Measurements from ENCODE around the gene PPP2R2D. TPM values are rescaled to one million over a fixed set of nuclear protein-coding genes. Genes with fewer than 3 reads are reported as not detected.

The PPP2R2D gene
- total RNA-seq, 2 experiments from 2014 or later, result 31.6 to 32.3 TPM

DNA sequence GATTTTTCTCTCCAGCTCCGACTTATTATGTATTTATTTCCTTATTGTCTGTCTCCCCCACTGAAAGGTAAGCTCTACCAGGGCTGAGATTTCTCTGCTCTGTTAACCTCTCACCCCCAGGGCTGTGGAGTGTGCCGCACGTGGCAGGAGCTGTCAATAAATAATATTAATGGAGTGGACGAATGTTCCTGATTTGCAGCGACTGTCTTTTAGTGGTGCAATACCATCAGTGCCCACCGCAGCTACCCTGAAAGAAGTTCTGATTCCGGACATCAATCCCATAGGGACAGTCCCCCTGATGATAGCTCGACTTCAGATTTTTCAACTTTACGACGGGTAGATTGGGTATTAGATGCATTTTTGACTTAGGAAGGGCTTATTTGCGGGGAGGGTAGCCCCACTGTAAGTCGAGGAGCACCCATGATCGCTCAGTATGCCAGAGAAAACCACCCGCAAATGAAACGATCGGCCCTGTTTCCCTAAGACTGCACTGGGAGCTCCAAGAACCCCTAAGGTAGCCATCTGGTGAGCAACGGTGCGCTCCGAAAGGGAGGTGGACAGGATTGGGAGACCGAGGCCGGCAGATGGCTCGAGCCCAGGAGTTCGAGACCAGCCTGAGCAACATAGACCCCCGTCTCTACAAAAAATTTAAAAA, 986 bp upstream of the PPP2R2D start:
- DNase-seq (peak; percentile 29), ATAC-seq (no peak)
- Mint-ChIP-seq H3K4me1 (ENCODE audit: low read depth) (peaks cover 51% of the 10 kb centered on the region), H3K9me3 (no peaks in the 10 kb centered on the region), H3K27me3 (peaks cover 6% of the 10 kb centered on the region), H3K27ac (peak overlapping the region; percentile 87), H3K4me3 (peak overlapping the region; percentile 82), H3K36me3 (ENCODE audit: low read depth) (peaks cover 10% of the 10 kb centered on the region)
- intact Hi-C loops (cut with micrococcal nuclease), result loop anchor here (5.0 kb wide), 1 partner anchor 82 kb away; the partner anchor contains the start of gene BNIP3
- TF ChIP-seq, protein P1, sequence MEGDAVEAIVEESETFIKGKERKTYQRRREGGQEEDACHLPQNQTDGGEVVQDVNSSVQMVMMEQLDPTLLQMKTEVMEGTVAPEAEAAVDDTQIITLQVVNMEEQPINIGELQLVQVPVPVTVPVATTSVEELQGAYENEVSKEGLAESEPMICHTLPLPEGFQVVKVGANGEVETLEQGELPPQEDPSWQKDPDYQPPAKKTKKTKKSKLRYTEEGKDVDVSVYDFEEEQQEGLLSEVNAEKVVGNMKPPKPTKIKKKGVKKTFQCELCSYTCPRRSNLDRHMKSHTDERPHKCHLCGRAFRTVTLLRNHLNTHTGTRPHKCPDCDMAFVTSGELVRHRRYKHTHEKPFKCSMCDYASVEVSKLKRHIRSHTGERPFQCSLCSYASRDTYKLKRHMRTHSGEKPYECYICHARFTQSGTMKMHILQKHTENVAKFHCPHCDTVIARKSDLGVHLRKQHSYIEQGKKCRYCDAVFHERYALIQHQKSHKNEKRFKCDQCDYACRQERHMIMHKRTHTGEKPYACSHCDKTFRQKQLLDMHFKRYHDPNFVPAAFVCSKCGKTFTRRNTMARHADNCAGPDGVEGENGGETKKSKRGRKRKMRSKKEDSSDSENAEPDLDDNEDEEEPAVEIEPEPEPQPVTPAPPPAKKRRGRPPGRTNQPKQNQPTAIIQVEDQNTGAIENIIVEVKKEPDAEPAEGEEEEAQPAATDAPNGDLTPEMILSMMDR (IDR thresholded peaks at IDR 0.05), result peak; percentile 11
- ChIA-PET POLR2A (interaction anchor here (1.3 to 2.3 kb wide), 3 partner anchors 9 to 45 kb away, joined by 5 to 8 read pairs (median 5); no protein-coding TSS in a partner anchor), CTCF (interaction anchor here (0.9 to 2.9 kb wide), 8 partner anchors 8 to 123 kb away, joined by 3 to 17 read pairs (median 4); no protein-coding TSS in a partner anchor)

DNA sequence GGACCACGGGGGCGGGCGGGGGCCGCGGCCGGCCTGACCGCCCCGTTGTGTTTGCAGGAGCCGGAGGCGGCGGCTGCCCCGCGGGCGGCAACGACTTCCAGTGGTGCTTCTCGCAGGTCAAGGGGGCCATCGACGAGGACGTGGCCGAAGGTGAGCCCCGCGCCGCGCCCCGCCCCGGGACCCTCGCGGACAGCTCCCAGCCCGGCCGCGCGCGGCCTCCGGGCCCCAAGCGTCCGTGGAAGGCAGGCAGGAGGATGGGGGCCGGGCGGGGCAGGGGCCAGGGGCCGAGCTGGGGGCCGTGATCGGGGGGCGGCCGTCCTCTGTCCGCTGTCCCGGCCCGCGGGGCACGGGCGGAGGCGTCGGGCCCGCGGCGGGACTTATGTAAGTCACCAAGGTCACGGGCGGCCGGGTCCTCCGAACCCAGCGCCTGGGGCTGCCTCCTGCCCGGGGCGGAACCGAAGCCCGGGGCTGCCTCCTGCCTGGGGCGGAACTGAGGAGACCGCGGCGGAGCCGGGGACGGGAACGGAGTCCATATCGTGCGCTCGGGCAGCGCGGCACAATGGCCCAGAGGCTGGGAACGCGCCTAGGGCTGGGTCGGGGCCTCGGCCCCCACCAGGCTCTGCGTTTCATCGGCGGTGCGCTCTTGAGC, 497 bp downstream of the PPP2R2D start:
- Mint-ChIP-seq H3K36me3 (ENCODE audit: low read depth) (peaks cover 20% of the 10 kb centered on the region), H3K9me3 (no peaks in the 10 kb centered on the region), H3K4me3 (peak overlapping the region; percentile 92), H3K27me3 (peaks cover 6% of the 10 kb centered on the region), H3K27ac (peak overlapping the region; percentile 90), H3K4me1 (ENCODE audit: low read depth) (peaks cover 61% of the 10 kb centered on the region)
- DNase-seq, result peak; percentile 58
- TF ChIP-seq, protein P1 (IDR thresholded peaks at IDR 0.05), result no peak
- ChIA-PET CTCF (interaction anchor here (0.9 to 1.9 kb wide), 3 partner anchors 10 to 42 kb away, joined by 3 to 17 read pairs (median 6); no protein-coding TSS in a partner anchor), POLR2A (interaction anchor here (1.3 to 2.3 kb wide), 3 partner anchors 8 to 43 kb away, joined by 5 to 8 read pairs (median 5); no protein-coding TSS in a partner anchor)
- intact Hi-C loops (cut with micrococcal nuclease), result loop anchor here (5.0 kb wide), 1 partner anchor 81 kb away; the partner anchor contains the start of gene BNIP3
- ATAC-seq, result peak; percentile 3

DNA sequence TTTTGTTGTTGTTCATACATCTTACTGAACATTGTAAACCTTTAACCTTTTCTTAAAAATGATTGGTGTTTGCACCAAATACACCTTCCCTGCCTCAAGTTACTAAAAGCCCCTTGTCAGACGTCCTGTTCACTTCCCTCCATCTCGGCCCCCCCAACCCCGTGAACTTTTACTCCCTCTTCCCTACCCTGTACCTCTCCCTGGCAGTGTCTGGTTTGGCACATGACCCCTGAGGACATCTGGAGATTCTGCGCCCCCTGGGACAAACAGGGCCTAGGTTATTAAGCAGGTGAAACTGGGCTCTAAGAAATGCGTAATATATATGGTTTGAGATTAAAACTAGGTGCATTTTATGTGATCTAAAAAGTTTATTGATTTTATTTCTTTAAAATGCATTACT, 1.4 kb downstream of the PPP2R2D start:
- Mint-ChIP-seq H3K9me3 (no peaks in the 10 kb centered on the region), H3K27me3 (peaks cover 6% of the 10 kb centered on the region), H3K4me1 (ENCODE audit: low read depth) (peaks cover 59% of the 10 kb centered on the region), H3K36me3 (ENCODE audit: low read depth) (peaks cover 25% of the 10 kb centered on the region), H3K27ac (peak overlapping the region; percentile 90), H3K4me3 (peak overlapping the region; percentile 92)
- ChIA-PET POLR2A (interaction anchor here (1.6 kb wide), 1 partner anchor 27 kb away, joined by 5 read pairs; no protein-coding TSS in a partner anchor), CTCF (interaction anchor here (1.8 to 2.6 kb wide), 2 partner anchors 9 to 41 kb away, joined by 4 to 8 read pairs; no protein-coding TSS in a partner anchor)
- DNase-seq, result no peak
- ATAC-seq, result no peak
- intact Hi-C loops (cut with micrococcal nuclease), result loop anchor here (5.0 kb wide), 1 partner anchor 80 kb away; the partner anchor contains the start of gene BNIP3
- TF ChIP-seq, protein P1 (IDR thresholded peaks at IDR 0.05), result no peak

DNA sequence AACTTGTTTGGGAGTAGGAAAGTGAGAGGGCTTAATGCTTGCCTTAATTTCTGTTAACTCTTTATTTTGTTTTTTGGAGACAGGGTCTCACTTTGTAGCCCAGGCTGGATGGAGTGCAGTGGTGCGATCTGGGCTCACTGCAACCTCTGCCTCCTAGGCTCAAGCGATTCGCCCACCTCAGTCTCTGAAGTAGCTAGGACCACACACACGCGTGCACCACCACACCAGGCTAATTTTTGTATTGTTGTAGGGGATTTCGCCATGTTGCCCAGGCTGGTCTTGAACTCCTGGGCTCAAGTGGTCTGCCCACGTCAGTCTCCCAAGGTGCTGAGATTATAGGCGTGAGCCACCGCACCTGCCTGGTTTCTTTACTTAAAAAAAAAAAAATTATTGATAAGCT, 1.9 kb downstream of the PPP2R2D start:
- DNase-seq (no peak), ATAC-seq (no peak)
- intact Hi-C loops (cut with micrococcal nuclease), result loop anchor here (5.0 kb wide), 1 partner anchor 80 kb away; the partner anchor contains the start of gene BNIP3
- Mint-ChIP-seq H3K4me1 (ENCODE audit: low read depth) (peaks cover 61% of the 10 kb centered on the region), H3K4me3 (peak overlapping the region; percentile 92), H3K9me3 (no peaks in the 10 kb centered on the region), H3K36me3 (ENCODE audit: low read depth) (peaks cover 25% of the 10 kb centered on the region), H3K27me3 (peaks cover 6% of the 10 kb centered on the region), H3K27ac (no peak overlapping the region)
- ChIA-PET POLR2A (interaction anchor here (0.9 to 1.6 kb wide), 2 partner anchors 26 to 69 kb away, joined by 3 to 5 read pairs; no protein-coding TSS in a partner anchor), CTCF (interaction anchor here (1.3 to 2.6 kb wide), 3 partner anchors 9 to 120 kb away, joined by 4 to 8 read pairs (median 5); no protein-coding TSS in a partner anchor)
- TF ChIP-seq, protein P1 (IDR thresholded peaks at IDR 0.05), result no peak

Measured in activated CD8-positive, alpha-beta T cell treated with anti-CD3 and anti-CD28 coated beads for 36 hours (primary cell).